Activated CD8-positive, alpha-beta T cell treated with anti-CD3 and anti-CD28 coated beads for 36 hours (primary cell): Measurements from ENCODE around the gene SHISA2. TPM values are rescaled to one million over a fixed set of nuclear protein-coding genes. Genes with fewer than 3 reads are reported as not detected.

Source experiments
- ATAC-seq: fragments of 200-7000 bp; cut with Tn5 transposase; one replicate; pipeline ENCODE4 v1.10.0; 2021; ENCODE audit warnings: mild to moderate bottlenecking, moderate library complexity
- CTCF ChIA-PET: fragments of 350-600 bp; sonication (Branson Sonifier 250); formaldehyde crosslinking; loops from one replicate; lab custom pipeline; 2021; ENCODE audit warnings: antibody characterized with exemption; lab: Charles Lee
- POLR2A ChIA-PET: fragments of 350-600 bp; sonication (Branson Sonifier 250); formaldehyde crosslinking; loops from one replicate; lab custom pipeline; 2021; ENCODE audit warnings: antibody characterized with exemption; lab: Charles Lee
- DNase-seq: peaks from one replicate; pipeline ENCODE4 v3.0.0-alpha.2; 2020
- H3K27ac Mint-ChIP-seq: one replicate; pipeline ENCODE4 v1.8.0; 2021; ENCODE audit warnings: mild to moderate bottlenecking, mixed read lengths
- H3K27me3 Mint-ChIP-seq: one replicate; pipeline ENCODE4 v1.8.0; 2021; ENCODE audit warnings: mixed read lengths
- H3K36me3 Mint-ChIP-seq: one replicate; pipeline ENCODE4 v1.8.0; 2021; ENCODE audit warnings: low read depth, mixed read lengths
- H3K4me1 Mint-ChIP-seq: one replicate; pipeline ENCODE4 v1.8.0; 2021; ENCODE audit warnings: low read depth, mixed read lengths
- H3K4me3 Mint-ChIP-seq: one replicate; pipeline ENCODE4 v1.8.0; 2021; ENCODE audit warnings: mild to moderate bottlenecking, moderate library complexity, mixed read lengths
- H3K9me3 Mint-ChIP-seq: one replicate; pipeline ENCODE4 v1.8.0; 2021; ENCODE audit warnings: mixed read lengths
- CTCF ChIP-seq: fragments of 200-600 bp; IDR thresholded peaks from one replicate; pipeline ENCODE4 v1.8.0; 2022; ENCODE audit warnings: antibody characterized with exemption, mild to moderate bottlenecking
- intact Hi-C: fragments of 100-400 bp; cut with micrococcal nuclease; formaldehyde crosslinking; loops from one replicate; pipeline ENCODE4 v1.10.0; 2022
- total RNA-seq, 2 experiments: library from RNA; stranded (reverse); gene quantifications; one replicate each; pipeline ENCODE4 v1.2.3, GENCODE V29; 2021

SHISA2 gene
- total RNA-seq, 2 experiments from 2014 or later = 0.13 TPM; not detected in 1

DNA sequence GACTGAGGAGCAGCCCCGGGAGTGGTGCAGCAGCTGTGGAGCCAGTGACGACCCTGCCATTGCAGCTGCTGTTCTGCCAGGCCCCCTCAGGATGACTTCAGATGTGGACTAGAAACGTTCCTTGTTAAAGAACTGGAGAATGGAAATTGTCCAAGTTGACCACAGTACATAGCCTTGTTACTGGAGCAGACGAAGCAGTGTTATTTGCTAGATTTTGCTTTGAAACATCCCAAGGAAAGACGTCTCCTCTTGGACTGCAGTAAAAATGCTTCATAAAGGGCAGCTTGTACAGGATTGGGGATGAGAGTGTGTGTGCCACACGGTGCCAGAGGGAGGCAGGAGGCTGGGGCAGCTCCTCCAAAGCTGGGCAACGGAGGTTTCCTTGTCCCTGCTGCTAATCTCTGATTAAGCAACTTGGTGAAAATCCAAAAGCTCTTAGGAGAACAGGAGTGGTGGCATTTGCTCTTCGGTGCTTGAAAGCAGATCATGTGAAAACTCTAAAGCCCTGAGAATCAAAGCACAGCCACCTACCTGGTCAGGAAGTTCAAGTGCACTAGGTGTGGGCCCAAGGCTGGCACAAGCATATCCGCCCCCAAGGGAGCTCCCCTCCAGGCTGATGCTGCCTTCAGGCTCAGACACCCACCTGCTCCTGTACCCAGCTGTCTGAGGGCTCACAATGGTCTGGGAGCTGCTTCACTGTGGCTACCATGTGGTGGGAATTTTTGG, 34.5 kb downstream of the SHISA2 start:
- ATAC-seq (peak; percentile 84), DNase-seq (peak; percentile 40)
- peak overlapping the region; percentile 72 for H3K27ac Mint-ChIP-seq
- peaks cover 25% of the 10 kb centered on the region for H3K4me1 Mint-ChIP-seq
- no peak for TF ChIP-seq CTCF
- ChIA-PET POLR2A (interaction anchor here (0.9 kb wide), 1 partner anchor 182 kb away, joined by 3 read pairs; no protein-coding TSS in a partner anchor), CTCF (interaction anchor here (0.9 to 1.0 kb wide), 2 partner anchors 9 to 12 kb away, joined by 3 read pairs; no protein-coding TSS in a partner anchor)
- intact Hi-C loops = no loop called here
- no peaks in the 10 kb centered on the region for H3K27me3 Mint-ChIP-seq
- no peak overlapping the region for H3K4me3 Mint-ChIP-seq
- H3K36me3 Mint-ChIP-seq = peaks cover 31% of the 10 kb centered on the region
- H3K9me3 Mint-ChIP-seq = peaks cover 4% of the 10 kb centered on the region

DNA sequence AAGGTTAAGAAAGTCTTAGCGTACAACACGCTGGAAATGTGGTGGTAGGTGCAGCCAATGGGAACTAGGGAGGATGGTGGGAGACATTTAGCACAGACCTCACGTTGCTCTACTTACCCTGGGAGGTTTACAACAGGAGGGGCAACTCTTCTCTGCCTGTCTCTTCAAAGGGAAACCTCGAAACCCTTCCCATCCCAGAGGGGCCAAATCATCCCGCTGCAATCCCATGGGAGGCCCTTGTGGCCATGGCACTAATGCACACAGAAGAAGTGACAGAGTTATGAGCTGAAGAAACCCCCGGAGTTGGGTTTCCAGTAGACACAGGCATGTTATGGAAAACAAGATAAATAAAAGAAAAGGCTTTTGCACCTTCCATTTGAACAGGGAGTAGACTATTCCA, 35.6 kb downstream of the SHISA2 start:
- Mint-ChIP-seq H3K9me3 (peaks cover 4% of the 10 kb centered on the region), H3K27me3 (no peaks in the 10 kb centered on the region), H3K36me3 (peaks cover 29% of the 10 kb centered on the region), H3K4me1 (peaks cover 25% of the 10 kb centered on the region), H3K27ac (no peak overlapping the region), H3K4me3 (no peak overlapping the region)
- DNase-seq (no peak), ATAC-seq (no peak)
- intact Hi-C loops = no loop called here
- no peak for TF ChIP-seq CTCF
- ChIA-PET POLR2A (no interaction called here), CTCF (no interaction called here)

GRCh38 chr13:26015271-26016125, 36.3 kb downstream of the SHISA2 start:
- Mint-ChIP-seq H3K9me3 (peaks cover 2% of the 10 kb centered on the region), H3K27ac (no peak overlapping the region), H3K36me3 (peaks cover 22% of the 10 kb centered on the region), H3K4me3 (no peak overlapping the region), H3K27me3 (no peaks in the 10 kb centered on the region), H3K4me1 (peaks cover 25% of the 10 kb centered on the region)
- DNase-seq (no peak), ATAC-seq (no peak)
- ChIA-PET POLR2A (no interaction called here), CTCF (no interaction called here)
- intact Hi-C loops = no loop called here
- TF ChIP-seq CTCF = no peak

- Mint-ChIP-seq H3K27me3 (no peaks in the 10 kb centered on the region), H3K4me1 (peaks cover 27% of the 10 kb centered on the region), H3K4me3 (peak overlapping the region; percentile 75), H3K36me3 (peaks cover 8% of the 10 kb centered on the region), H3K27ac (peak overlapping the region; percentile 83), H3K9me3 (no peaks in the 10 kb centered on the region)
- no peak for TF ChIP-seq CTCF
- ATAC-seq (no peak), DNase-seq (no peak)
- intact Hi-C loops = no loop called here
- ChIA-PET POLR2A (no interaction called here), CTCF (no interaction called here)
Measured at GRCh38 chr13:26012995-26013394, 38.8 kb downstream of the SHISA2 start.
